Measurements from ENCODE around the gene VIT.

- TF ChIP-seq CTCF (conservative IDR thresholded peaks at IDR 0.05): no peak
- no peak for TF ChIP-seq EZH2 (IDR thresholded peaks at IDR 0.05; ENCODE audit: low read depth)
Measured at GRCh38 chr2:36711741-36712314, 15.3 kb downstream of the VIT start.
